GM10248 (cell line): ENCODE results near the gene UXS1.
A peak's percentile ranks its signal among the peaks of the same experiment; 100 is the strongest.

Experiments
- CTCF ChIA-PET: fragments of 300-600 bp; sonication (Branson Sonifier 250); formaldehyde crosslinking; extraction: SDS; loops from one replicate; lab custom pipeline; 2021; ENCODE audit warnings: antibody characterized with exemption; lab: Yijun Ruan, JAX
- POLR2A ChIA-PET: fragments of 350-650 bp; sonication (Branson Sonifier 250); formaldehyde crosslinking; extraction: SDS; loops from one replicate; lab custom pipeline; 2020; ENCODE audit warnings: antibody characterized with exemption; lab: Yijun Ruan, JAX
- DNase-seq: peaks from one replicate; pipeline ENCODE4 v3.0.0; 2012; ENCODE audit errors: extremely low spot score
- TF ChIP-seq, protein P1 (sequence below): IDR thresholded peaks from 2 replicates; pipeline ENCODE4 v1.5.1; 2012; ENCODE audit warnings: mild to moderate bottlenecking, low read depth; ENCODE audit errors: extremely low read depth, missing control alignments, control extremely low read depth

Gene UXS1

DNA sequence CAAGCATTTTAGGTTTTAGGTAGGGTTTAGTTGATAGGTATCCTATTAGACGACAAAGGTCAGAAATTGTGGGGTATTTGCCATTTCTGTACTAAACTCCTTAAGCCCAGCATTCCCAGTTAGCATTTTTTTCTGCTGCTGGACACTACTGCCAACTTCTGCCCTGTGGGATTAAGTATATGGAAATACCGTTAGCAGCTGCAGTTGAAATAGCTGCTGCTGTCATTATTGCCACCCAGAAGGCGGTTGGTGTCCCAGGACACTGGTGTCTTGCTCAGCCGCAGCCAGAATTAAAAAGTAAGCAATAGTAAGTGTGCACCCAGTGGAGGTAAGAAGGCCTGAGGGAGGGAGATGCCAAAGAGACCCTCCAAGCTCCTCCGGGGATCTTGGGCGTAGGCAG is 1.9 kb upstream of the UXS1 start:
- CTCF ChIA-PET, result interaction anchor here (1.4 kb wide), 2 partner anchors 12 to 58 kb away, joined by 4 to 7 read pairs; no protein-coding TSS in a partner anchor
- DNase-seq, result no peak
- POLR2A ChIA-PET, result no interaction called here
- TF ChIP-seq, protein P1, sequence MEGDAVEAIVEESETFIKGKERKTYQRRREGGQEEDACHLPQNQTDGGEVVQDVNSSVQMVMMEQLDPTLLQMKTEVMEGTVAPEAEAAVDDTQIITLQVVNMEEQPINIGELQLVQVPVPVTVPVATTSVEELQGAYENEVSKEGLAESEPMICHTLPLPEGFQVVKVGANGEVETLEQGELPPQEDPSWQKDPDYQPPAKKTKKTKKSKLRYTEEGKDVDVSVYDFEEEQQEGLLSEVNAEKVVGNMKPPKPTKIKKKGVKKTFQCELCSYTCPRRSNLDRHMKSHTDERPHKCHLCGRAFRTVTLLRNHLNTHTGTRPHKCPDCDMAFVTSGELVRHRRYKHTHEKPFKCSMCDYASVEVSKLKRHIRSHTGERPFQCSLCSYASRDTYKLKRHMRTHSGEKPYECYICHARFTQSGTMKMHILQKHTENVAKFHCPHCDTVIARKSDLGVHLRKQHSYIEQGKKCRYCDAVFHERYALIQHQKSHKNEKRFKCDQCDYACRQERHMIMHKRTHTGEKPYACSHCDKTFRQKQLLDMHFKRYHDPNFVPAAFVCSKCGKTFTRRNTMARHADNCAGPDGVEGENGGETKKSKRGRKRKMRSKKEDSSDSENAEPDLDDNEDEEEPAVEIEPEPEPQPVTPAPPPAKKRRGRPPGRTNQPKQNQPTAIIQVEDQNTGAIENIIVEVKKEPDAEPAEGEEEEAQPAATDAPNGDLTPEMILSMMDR, result no peak

DNA sequence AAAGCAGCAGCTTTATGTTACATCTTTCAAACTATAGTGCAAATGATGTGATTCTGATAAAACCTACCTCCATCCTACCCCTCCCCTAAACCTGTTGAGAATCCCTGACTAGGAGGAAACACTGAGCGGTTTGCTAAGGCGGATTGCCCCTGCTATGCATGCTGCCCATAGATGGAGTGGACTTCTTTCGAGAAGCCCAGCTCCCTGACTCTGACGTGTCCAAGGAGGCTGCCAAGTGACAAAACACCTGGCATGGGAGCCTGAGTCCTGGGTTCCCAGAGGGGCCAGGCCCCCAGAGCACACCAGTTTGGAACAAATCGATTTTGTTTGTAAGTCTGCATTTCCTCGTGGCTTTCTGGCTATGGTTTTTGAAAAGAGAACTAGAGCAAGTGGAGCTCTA is 1.4 kb upstream of the UXS1 start:
- TF ChIP-seq, protein P1, result no peak
- ChIA-PET CTCF (interaction anchor here (1.4 kb wide), 2 partner anchors 13 to 57 kb away, joined by 4 to 7 read pairs; no protein-coding TSS in a partner anchor), POLR2A (no interaction called here)
- DNase-seq, result no peak

- no peak for DNase-seq
- ChIA-PET CTCF (interaction anchor here (1.1 to 1.5 kb wide), 4 partner anchors 15 to 88 kb away, joined by 3 to 8 read pairs (median 4); no protein-coding TSS in a partner anchor), POLR2A (interaction anchor here (1.6 kb wide), 1 partner anchor 56 kb away, joined by 4 read pairs; no protein-coding TSS in a partner anchor)
- TF ChIP-seq, protein P1, result no peak
Measured at GRCh38 chr2:106193690-106193976, 468 bp downstream of the UXS1 start.

DNA sequence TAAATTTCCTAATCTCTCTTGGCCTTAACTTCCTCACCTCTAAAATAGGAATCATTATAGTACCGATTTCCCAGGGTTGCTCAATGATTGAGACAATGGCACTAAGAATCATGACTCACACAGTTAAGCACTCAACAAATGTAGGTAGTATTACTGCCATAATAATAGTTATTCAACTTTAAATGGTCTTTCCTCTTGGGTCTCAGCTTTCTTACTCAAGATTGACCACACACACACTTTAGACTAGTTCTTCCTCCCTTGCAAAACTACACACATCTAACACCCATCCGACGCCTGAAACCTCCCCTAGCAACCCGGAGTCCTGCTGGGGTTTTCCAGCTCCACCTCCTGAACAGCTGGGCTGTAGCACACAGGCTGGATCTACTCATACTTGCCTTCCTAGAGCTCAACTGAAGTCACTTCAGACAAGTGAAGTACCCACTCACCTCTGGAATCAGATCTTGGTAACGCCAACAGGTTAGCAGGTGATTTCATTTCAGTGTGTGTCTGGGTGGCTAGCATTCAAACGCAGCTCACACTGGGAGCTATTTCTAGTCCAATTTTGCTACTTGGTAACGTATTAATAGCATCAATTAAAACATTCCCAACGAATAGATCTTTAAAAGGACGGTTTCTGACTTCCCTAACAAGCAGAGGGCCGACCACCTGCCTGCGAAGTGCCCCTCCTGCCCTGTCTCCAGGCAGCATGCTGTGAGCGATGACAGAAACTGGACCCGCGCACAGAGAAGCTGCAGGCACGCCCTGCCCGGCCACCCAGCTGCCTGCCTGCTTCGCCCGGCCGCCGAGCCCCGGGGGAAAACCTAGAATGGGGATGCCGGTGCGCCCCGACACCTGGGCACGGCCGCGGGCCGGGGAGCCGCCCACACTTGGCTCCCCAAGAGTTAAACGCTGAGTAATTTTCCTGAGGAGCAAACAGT is 1.1 kb downstream of the UXS1 start:
- ChIA-PET CTCF (interaction anchor here (1.1 to 1.9 kb wide), 5 partner anchors 11 to 88 kb away, joined by 3 to 8 read pairs (median 4); no protein-coding TSS in a partner anchor), POLR2A (interaction anchor here (1.6 kb wide), 1 partner anchor 55 kb away, joined by 4 read pairs; no protein-coding TSS in a partner anchor)
- TF ChIP-seq, protein P1, result no peak
- DNase-seq, result peak; percentile 62

DNA sequence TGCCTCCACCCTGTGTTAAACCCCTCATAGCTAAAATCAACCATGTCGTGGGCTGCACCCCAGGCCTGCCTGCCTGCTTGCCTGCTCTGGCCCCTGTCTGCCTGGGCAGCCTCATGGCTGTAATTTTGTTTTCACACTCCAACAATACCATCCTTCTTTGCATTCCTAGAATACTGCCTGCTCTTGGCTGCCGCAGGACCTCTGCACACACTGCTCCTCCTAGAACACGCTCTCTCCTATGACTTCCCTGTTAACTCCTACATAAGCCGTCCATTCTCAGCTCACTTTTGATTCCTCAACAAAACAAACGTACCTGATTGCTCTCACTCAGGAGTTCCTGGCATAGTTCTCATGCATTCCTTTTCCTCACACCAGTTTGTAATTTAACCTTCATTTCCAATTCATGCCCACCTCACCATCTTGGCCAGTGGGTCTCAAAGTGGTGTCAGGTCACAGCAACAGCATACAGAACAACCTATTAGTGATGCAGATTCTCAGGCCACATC is 2.5 kb downstream of the UXS1 start:
- TF ChIP-seq, protein P1, result no peak
- no peak for DNase-seq
- ChIA-PET CTCF (interaction anchor here (1.9 kb wide), 1 partner anchor 9 kb away, joined by 8 read pairs; no protein-coding TSS in a partner anchor), POLR2A (no interaction called here)

DNA sequence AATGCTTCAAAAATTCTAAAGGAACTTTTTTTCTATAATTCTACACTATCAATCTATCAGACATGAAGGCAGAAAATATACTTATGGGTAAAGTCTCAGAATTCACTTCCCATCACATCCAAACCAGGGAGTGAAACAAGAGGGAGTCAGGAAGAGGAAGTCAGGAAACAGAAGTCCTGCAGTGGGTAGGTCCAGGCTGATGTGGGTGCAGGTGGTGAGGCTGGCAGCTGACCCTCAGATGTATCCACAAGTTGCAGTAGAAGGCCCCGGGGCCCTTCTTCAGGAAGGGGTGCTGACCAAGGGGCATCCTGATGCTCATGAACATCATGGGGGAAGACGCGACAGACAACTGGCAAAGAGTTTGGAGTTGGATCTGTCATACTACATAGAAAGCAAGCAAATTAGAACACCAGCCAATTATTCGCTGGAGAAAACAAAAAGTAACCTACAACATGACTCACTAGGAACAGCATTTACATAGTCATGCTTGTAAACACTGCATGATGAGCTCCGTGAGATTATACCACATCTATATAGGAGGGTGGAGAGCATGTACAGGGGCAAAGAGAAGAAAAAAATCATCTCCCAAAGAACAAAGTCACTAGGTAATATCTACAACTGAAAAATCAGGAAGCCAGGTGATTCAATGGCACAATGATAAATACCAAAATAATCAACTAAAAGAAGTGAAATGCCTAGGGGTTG is 4.2 kb downstream of the UXS1 start:
- TF ChIP-seq, protein P1, result no peak
- ChIA-PET POLR2A (no interaction called here), CTCF (interaction anchor here (1.4 kb wide), 1 partner anchor 9 kb away, joined by 4 read pairs; no protein-coding TSS in a partner anchor)
- no peak for DNase-seq
